IMR-90 (cell line): ENCODE measurements around the gene AUH. TPM values are rescaled to one million over a fixed set of nuclear protein-coding genes. Genes with fewer than 3 reads are reported as not detected.

ENCODE experiments used
- ATAC-seq: fragments of 200-7000 bp; cut with Tn5 transposase; 2 replicates; pipeline ENCODE4 v1.9.1; 2020; ENCODE audit warnings: low read depth, mild to moderate bottlenecking, moderate library complexity
- BruUV-seq: library from RNA; stranded (reverse); fragments of 400-500 nt; replicated peaks from 2 replicates; lab custom pipeline; 2021; lab: Mats Ljungman, UMichigan
- CTCF ChIA-PET: fragments of 300-600 bp; formaldehyde crosslinking; extraction: SDS; loops from one replicate; lab custom pipeline; 2021; ENCODE audit warnings: antibody characterized with exemption; lab: Yijun Ruan, JAX
- POLR2A ChIA-PET: fragments of 300-600 bp; sonication (Branson Sonifier 250); formaldehyde crosslinking; loops from one replicate; lab custom pipeline; 2022; ENCODE audit warnings: antibody characterized with exemption; ENCODE audit not compliant: unreplicated experiment; lab: Charles Lee
- DNase-seq: peaks from one replicate; pipeline ENCODE4 v3.0.0; 2013
- H2AFZ ChIP-seq: replicated peaks from 2 replicates; pipeline ENCODE3; 2013; ENCODE audit warnings: low read length, mild to moderate bottlenecking; ENCODE audit not compliant: poor library complexity
- H2AK5ac ChIP-seq: 2 replicates; pipeline ENCODE4 v1.6.1; 2013; ENCODE audit warnings: low read depth, low read length, inconsistent platforms
- H2AK9ac ChIP-seq: replicated peaks from 2 replicates; pipeline ENCODE3; 2013; ENCODE audit warnings: mild to moderate bottlenecking, low read depth, low read length, moderate library complexity; ENCODE audit not compliant: poor library complexity
- H2BK120ac ChIP-seq: 2 replicates; pipeline ENCODE4 v1.6.1; 2013; ENCODE audit warnings: low read depth, low read length, inconsistent platforms
- H2BK15ac ChIP-seq: 3 replicates; pipeline ENCODE4 v1.6.1; 2013; ENCODE audit warnings: low read depth, low read length, inconsistent platforms
- H2BK20ac ChIP-seq: 2 replicates; pipeline ENCODE4 v1.6.1; 2013; ENCODE audit warnings: low read depth, mild to moderate bottlenecking, inconsistent platforms, low read length, moderate library complexity
- H2BK5ac ChIP-seq: 2 replicates; pipeline ENCODE4 v1.6.1; 2013; ENCODE audit warnings: mild to moderate bottlenecking, low read depth, low read length, inconsistent platforms; ENCODE audit not compliant: poor library complexity, severe bottlenecking
- H3K14ac ChIP-seq: replicated peaks from 2 replicates; pipeline ENCODE4 v1.6.1; 2013; ENCODE audit warnings: low read depth, low read length, inconsistent platforms
- H3K18ac ChIP-seq: 2 replicates; pipeline ENCODE4 v1.6.1; 2013; ENCODE audit warnings: low read depth, low read length, control low read depth
- H3K23ac ChIP-seq: 2 replicates; pipeline ENCODE4 v1.6.1; 2013; ENCODE audit warnings: low read depth, low read length, inconsistent platforms
- H3K27ac ChIP-seq: 2 replicates; pipeline ENCODE4 v1.5.1; 2013; ENCODE audit warnings: mild to moderate bottlenecking, control low read depth, low read length; ENCODE audit not compliant: insufficient read depth
- H3K27me3 ChIP-seq: 2 replicates; pipeline ENCODE4 v1.6.1; 2013; ENCODE audit warnings: low read length; ENCODE audit not compliant: control insufficient read depth, insufficient read depth
- H3K36me3 ChIP-seq: 2 replicates; pipeline ENCODE4 v1.6.1; 2013; ENCODE audit warnings: low read length, mixed read lengths; ENCODE audit not compliant: control insufficient read depth, insufficient read depth
- H3K4ac ChIP-seq: 2 replicates; pipeline ENCODE4 v1.6.1; 2013; ENCODE audit warnings: low read depth, low read length, inconsistent platforms
- H3K4me1 ChIP-seq: 2 replicates; pipeline ENCODE4 v1.6.1; 2013; ENCODE audit warnings: low read length, mixed read lengths; ENCODE audit not compliant: control insufficient read depth, insufficient read depth
- H3K4me2 ChIP-seq: 2 replicates; pipeline ENCODE4 v1.6.1; 2013; ENCODE audit warnings: low read depth, mild to moderate bottlenecking, control low read depth, low read length, moderate library complexity
- H3K4me3 ChIP-seq: 2 replicates; pipeline ENCODE4 v1.5.1; 2013; ENCODE audit warnings: low read depth, mild to moderate bottlenecking, control low read depth, low read length, moderate library complexity; ENCODE audit not compliant: insufficient read depth
- H3K56ac ChIP-seq: 2 replicates; pipeline ENCODE4 v1.6.1; 2013; ENCODE audit warnings: low read length, inconsistent platforms; ENCODE audit not compliant: insufficient read depth; ENCODE audit errors: extremely low read depth
- H3K79me1 ChIP-seq, 2 experiments: 2 replicates each; pipeline ENCODE4 v1.6.1; 2013; ENCODE audit warnings: low read length in 2 of 2, inconsistent platforms in 1 of 2, low read depth in 1 of 2
- H3K9ac ChIP-seq: 2 replicates; pipeline ENCODE4 v1.6.1; 2013; ENCODE audit warnings: low read depth, low read length, control low read depth
- H3K9me1 ChIP-seq: 2 replicates; pipeline ENCODE4 v1.6.1; 2013; ENCODE audit warnings: low read length, inconsistent platforms; ENCODE audit not compliant: insufficient read depth
- H3K9me3 ChIP-seq: 2 replicates; pipeline ENCODE4 v1.6.1; 2013; ENCODE audit warnings: low read length; ENCODE audit not compliant: control insufficient read depth, insufficient read depth
- H4K20me1 ChIP-seq: 2 replicates; pipeline ENCODE4 v1.6.1; 2013; ENCODE audit warnings: low read length, inconsistent platforms; ENCODE audit not compliant: insufficient read depth
- H4K5ac ChIP-seq: 2 replicates; pipeline ENCODE4 v1.6.1; 2013; ENCODE audit warnings: mild to moderate bottlenecking, low read depth, low read length, control low read depth
- H4K8ac ChIP-seq, 2 experiments: 2 replicates each; pipeline ENCODE4 v1.6.1; 2013; ENCODE audit warnings: low read depth in 2 of 2, low read length in 2 of 2, control low read depth in 1 of 2, inconsistent platforms in 1 of 2
- H4K91ac ChIP-seq: 2 replicates; pipeline ENCODE4 v1.6.1; 2013; ENCODE audit warnings: low read depth, low read length, inconsistent platforms; ENCODE audit not compliant: insufficient read depth
- BHLHE40 ChIP-seq: fragments of 150-350 bp; IDR thresholded peaks from 2 replicates; pipeline ENCODE4 v1.6.1; 2016; ENCODE audit warnings: mild to moderate bottlenecking, low read depth, low read length
- MAFK ChIP-seq: IDR thresholded peaks from 2 replicates; pipeline ENCODE4 v1.6.1; 2012; ENCODE audit warnings: low read depth, low read length, improper control_type of control experiment
- MAZ ChIP-seq: IDR thresholded peaks from 2 replicates; pipeline ENCODE4 v1.6.1; 2012; ENCODE audit warnings: low read depth, mild to moderate bottlenecking, low read length, improper control_type of control experiment, moderate library complexity, borderline replicate concordance
- MXI1 ChIP-seq: IDR thresholded peaks from 2 replicates; pipeline ENCODE4 v1.6.1; 2012; ENCODE audit warnings: low read depth, mild to moderate bottlenecking, low read length, moderate library complexity, borderline replicate concordance
- POLR2A ChIP-seq: IDR thresholded peaks from 2 replicates; pipeline ENCODE4 v1.6.1; 2012; ENCODE audit warnings: mild to moderate bottlenecking, low read depth, low read length
- RCOR1 ChIP-seq: IDR thresholded peaks from 2 replicates; pipeline ENCODE4 v1.6.1; 2012; ENCODE audit warnings: mild to moderate bottlenecking, low read length, improper control_type of control experiment; ENCODE audit not compliant: insufficient replicate concordance
- RFX5 ChIP-seq: IDR thresholded peaks from 2 replicates; pipeline ENCODE4 v1.8.0; 2012; ENCODE audit warnings: low read depth, mild to moderate bottlenecking, low read length, moderate library complexity
- SMC3 ChIP-seq: fragments of 150-350 bp; IDR thresholded peaks from 2 replicates; pipeline ENCODE4 v1.6.1; 2016; ENCODE audit warnings: low read depth, mild to moderate bottlenecking, antibody characterized with exemption, low read length, moderate library complexity
- WGBS, 2 experiments: methylation state at CpG; one replicate each; pipeline versions ENCODE4 v1.1.5 to v1.1.7; 2013; ENCODE audit warnings: missing lambda C conversion rate in 2 of 2; ENCODE audit not compliant: insufficient read length in 1 of 2; ENCODE audit errors: extremely low coverage in 2 of 2; 5-methylcytosine and 5-hydroxymethylcytosine counted together
- dilution Hi-C: fragments of 300-500 bp; cut with HindIII; formaldehyde crosslinking; loops from one replicate; pipeline ENCODE4 v1.14.3; 2018; ENCODE audit warnings: low sequenced_read_pairs; ENCODE audit not compliant: unreplicated experiment
- in situ Hi-C: fragments of 300-500 bp; cut with MboI; formaldehyde crosslinking; loops from 3 replicates; pipeline ENCODE4 v1.14.3; 2019; ENCODE audit warnings: low sequenced_read_pairs, inconsistent platforms, mixed read lengths
- intact Hi-C: fragments of 100-400 bp; cut with micrococcal nuclease; formaldehyde crosslinking; loops from 2 replicates; pipeline ENCODE4 v1.10.0; 2022
- polyA plus RNA-seq, 3 experiments: library from polyadenylated mRNA; depleted of rRNA; stranded (reverse); fragments of >200 nt; gene quantifications; 2 replicates each; pipeline ENCODE4 v1.2.3, GENCODE V29; 2012; ENCODE audit warnings: low replicate concordance in 1 of 3
- total RNA-seq: library from RNA; depleted of rRNA; stranded (reverse); fragments of >200 nt; gene quantifications from 2 replicates; pipeline ENCODE4 v1.2.3, GENCODE V29; 2012
- TF ChIP-seq, protein P1 (sequence below): conservative IDR thresholded peaks from 2 replicates; pipeline ENCODE4 v1.5.1; 2012; ENCODE audit warnings: mild to moderate bottlenecking, low read depth, low read length, improper control_type of control experiment
- TF ChIP-seq, protein P2 (sequence below): fragments of 150-350 bp; IDR thresholded peaks from 2 replicates; pipeline ENCODE4 v1.6.1; 2016; ENCODE audit warnings: low read depth, mild to moderate bottlenecking, low read length, moderate library complexity, borderline replicate concordance
- TF ChIP-seq, protein P3 (sequence below): fragments of 150-350 bp; IDR thresholded peaks from 2 replicates; pipeline ENCODE4 v1.6.1; 2017; ENCODE audit warnings: mild to moderate bottlenecking, antibody characterized with exemption, low read length, low read depth

Gene AUH
- total and polyA plus RNA-seq, 2 of the 4 experiments (the other 2 are of a cell fraction) = 5.9 to 8.1 TPM

- DNase-seq = no peak
- Histone ChIP-seq H3K9me1 (peaks cover 32% of the 10 kb centered on the region), H3K9me3 (no peaks in the 10 kb centered on the region), H2BK20ac (peak overlapping the region; percentile 95; the same call in 1 of the 2 replicates), H3K14ac (peak overlapping the region; percentile 94), H3K36me3 (no peaks in the 10 kb centered on the region), H3K56ac (peak overlapping the region; percentile 24; the same call in 1 of the 2 replicates), H3K27ac (peak overlapping the region; percentile 94), H2BK15ac (peak overlapping the region; percentile 94), H3K4me3 (no peak overlapping the region), H2AFZ (no peak overlapping the region), H4K91ac (peak overlapping the region; percentile 98), H3K18ac (peak overlapping the region; percentile 96), H3K9ac (no peak overlapping the region), H3K23ac (peak overlapping the region; percentile 92), H2BK120ac (peak overlapping the region; percentile 98), H4K5ac (peak overlapping the region; percentile 95), H2BK5ac (peak overlapping the region; percentile 99), H3K4me1 (peaks cover 40% of the 10 kb centered on the region), H4K8ac (peak overlapping the region; percentile 95 to 96), H3K27me3 (no peaks in the 10 kb centered on the region), H2AK9ac (peak overlapping the region; percentile 58), H2AK5ac (peak overlapping the region; percentile 99), H3K79me1 (peaks cover 14 to 54% of the 10 kb centered on the region in 2 experiments; a peak in 3 of 4 replicates), H3K4ac (peak overlapping the region; percentile 97), H3K4me2 (no peak overlapping the region), H4K20me1 (no peaks in the 10 kb centered on the region)
- ChIA-PET CTCF (no interaction called here), POLR2A (no interaction called here)
- TF ChIP-seq, protein P1, sequence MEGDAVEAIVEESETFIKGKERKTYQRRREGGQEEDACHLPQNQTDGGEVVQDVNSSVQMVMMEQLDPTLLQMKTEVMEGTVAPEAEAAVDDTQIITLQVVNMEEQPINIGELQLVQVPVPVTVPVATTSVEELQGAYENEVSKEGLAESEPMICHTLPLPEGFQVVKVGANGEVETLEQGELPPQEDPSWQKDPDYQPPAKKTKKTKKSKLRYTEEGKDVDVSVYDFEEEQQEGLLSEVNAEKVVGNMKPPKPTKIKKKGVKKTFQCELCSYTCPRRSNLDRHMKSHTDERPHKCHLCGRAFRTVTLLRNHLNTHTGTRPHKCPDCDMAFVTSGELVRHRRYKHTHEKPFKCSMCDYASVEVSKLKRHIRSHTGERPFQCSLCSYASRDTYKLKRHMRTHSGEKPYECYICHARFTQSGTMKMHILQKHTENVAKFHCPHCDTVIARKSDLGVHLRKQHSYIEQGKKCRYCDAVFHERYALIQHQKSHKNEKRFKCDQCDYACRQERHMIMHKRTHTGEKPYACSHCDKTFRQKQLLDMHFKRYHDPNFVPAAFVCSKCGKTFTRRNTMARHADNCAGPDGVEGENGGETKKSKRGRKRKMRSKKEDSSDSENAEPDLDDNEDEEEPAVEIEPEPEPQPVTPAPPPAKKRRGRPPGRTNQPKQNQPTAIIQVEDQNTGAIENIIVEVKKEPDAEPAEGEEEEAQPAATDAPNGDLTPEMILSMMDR = no peak
- TF ChIP-seq, protein P2, sequence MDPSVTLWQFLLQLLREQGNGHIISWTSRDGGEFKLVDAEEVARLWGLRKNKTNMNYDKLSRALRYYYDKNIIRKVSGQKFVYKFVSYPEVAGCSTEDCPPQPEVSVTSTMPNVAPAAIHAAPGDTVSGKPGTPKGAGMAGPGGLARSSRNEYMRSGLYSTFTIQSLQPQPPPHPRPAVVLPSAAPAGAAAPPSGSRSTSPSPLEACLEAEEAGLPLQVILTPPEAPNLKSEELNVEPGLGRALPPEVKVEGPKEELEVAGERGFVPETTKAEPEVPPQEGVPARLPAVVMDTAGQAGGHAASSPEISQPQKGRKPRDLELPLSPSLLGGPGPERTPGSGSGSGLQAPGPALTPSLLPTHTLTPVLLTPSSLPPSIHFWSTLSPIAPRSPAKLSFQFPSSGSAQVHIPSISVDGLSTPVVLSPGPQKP = no peak
- TF ChIP-seq BHLHE40 = no peak
- no peak for TF ChIP-seq RFX5
- no peak for TF ChIP-seq POLR2A
- no peak for TF ChIP-seq MAFK
- TF ChIP-seq, protein P3, sequence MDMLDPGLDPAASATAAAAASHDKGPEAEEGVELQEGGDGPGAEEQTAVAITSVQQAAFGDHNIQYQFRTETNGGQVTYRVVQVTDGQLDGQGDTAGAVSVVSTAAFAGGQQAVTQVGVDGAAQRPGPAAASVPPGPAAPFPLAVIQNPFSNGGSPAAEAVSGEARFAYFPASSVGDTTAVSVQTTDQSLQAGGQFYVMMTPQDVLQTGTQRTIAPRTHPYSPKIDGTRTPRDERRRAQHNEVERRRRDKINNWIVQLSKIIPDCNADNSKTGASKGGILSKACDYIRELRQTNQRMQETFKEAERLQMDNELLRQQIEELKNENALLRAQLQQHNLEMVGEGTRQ = no peak
- TF ChIP-seq MXI1 = no peak
- no peak for TF ChIP-seq RCOR1
- TF ChIP-seq SMC3 = no peak
- no peak for TF ChIP-seq MAZ
- intact Hi-C loops = no loop called here
- dilution Hi-C loops = no loop called here
- BruUV-seq = no TSS peak
- WGBS, 2 experiments = 100% methylated on average over 3 of the region's 5 CpGs; no CpG with 5 or more reads in 1 of the 2 experiments
- no peak for ATAC-seq
- in situ Hi-C loops = no loop called here
Observed at GRCh38 chr9:91195372-91196012, 166.2 kb downstream of the AUH start.
